Activated CD8-positive, alpha-beta T cell treated with anti-CD3 and anti-CD28 coated beads, Interleukin-2, amount 10 ng/mL, durations not matched to agents 7 days and 5 days (primary cell): ENCODE data around the gene VSIG1. TPM values are rescaled to one million over a fixed set of nuclear protein-coding genes. Genes with fewer than 3 reads are reported as not detected.

ENCODE experiments used
- ATAC-seq: fragments of 150-1000 bp; cut with Tn5 transposase; one replicate; pipeline ENCODE4 v1.10.0; 2021; ENCODE audit warnings: moderate library complexity
- CTCF ChIA-PET: fragments of 350-600 bp; sonication (Branson Sonifier 250); formaldehyde crosslinking; loops from one replicate; lab custom pipeline; 2021; ENCODE audit warnings: antibody characterized with exemption; lab: Charles Lee
- POLR2A ChIA-PET: fragments of 350-600 bp; sonication (Branson Sonifier 250); formaldehyde crosslinking; loops from one replicate; lab custom pipeline; 2021; ENCODE audit warnings: antibody characterized with exemption; lab: Charles Lee
- DNase-seq: peaks from one replicate; pipeline ENCODE4 v3.0.0-alpha.2; 2020
- H3K27ac Mint-ChIP-seq: one replicate; pipeline ENCODE4 v1.8.0; 2021; ENCODE audit warnings: mild to moderate bottlenecking, mixed read lengths
- H3K27me3 Mint-ChIP-seq: one replicate; pipeline ENCODE4 v1.8.0; 2021; ENCODE audit warnings: low read depth, mixed read lengths
- H3K36me3 Mint-ChIP-seq: one replicate; pipeline ENCODE4 v1.8.0; 2021; ENCODE audit warnings: low read depth, mixed read lengths
- H3K4me1 Mint-ChIP-seq: one replicate; pipeline ENCODE4 v1.8.0; 2021; ENCODE audit warnings: low read depth, mixed read lengths
- H3K4me3 Mint-ChIP-seq: one replicate; pipeline ENCODE4 v1.8.0; 2021; ENCODE audit warnings: mild to moderate bottlenecking, mixed read lengths
- H3K9me3 Mint-ChIP-seq: one replicate; pipeline ENCODE4 v1.8.0; 2022; ENCODE audit warnings: mixed read lengths; ENCODE audit not compliant: insufficient read depth
- total RNA-seq, 2 experiments: library from RNA; stranded (reverse); gene quantifications; one replicate each; pipeline ENCODE4 v1.2.3, GENCODE V29; 2021

Gene VSIG1
- total RNA-seq, result under 1 TPM; 0.53 to 0.60 TPM

GRCh38 chrX:108044554-108045256 is at the start of gene VSIG1:
VSIG1 (plus strand) TSS chrX:108045065; CDS start chrX:108045131, 66 bp downstream.
- Mint-ChIP-seq H3K36me3 (no peaks in the 10 kb centered on the region), H3K9me3 (no peaks in the 10 kb centered on the region), H3K27ac (no peak within 1 kb of the TSS), H3K4me3 (no peak within 1 kb of the TSS), H3K4me1 (no peaks in the 10 kb centered on the region), H3K27me3 (no peaks in the 10 kb centered on the region)
- ChIA-PET CTCF (interaction anchor here (1.1 kb wide), 1 partner anchor 24 kb away, joined by 6 read pairs; no protein-coding TSS in a partner anchor), POLR2A (no interaction called here)
- no peak for ATAC-seq
- no peak for DNase-seq

GRCh38 chrX:107996124-107996523 is 48.7 kb upstream of the VSIG1 start:
- ChIA-PET CTCF (no interaction called here), POLR2A (no interaction called here)
- H3K27ac Mint-ChIP-seq, result no peak overlapping the region
- DNase-seq (no peak), ATAC-seq (no peak)
- H3K36me3 Mint-ChIP-seq, result no peaks in the 10 kb centered on the region
- no peak overlapping the region for H3K4me3 Mint-ChIP-seq
- no peaks in the 10 kb centered on the region for H3K4me1 Mint-ChIP-seq
- H3K27me3 Mint-ChIP-seq, result no peaks in the 10 kb centered on the region
- H3K9me3 Mint-ChIP-seq, result no peaks in the 10 kb centered on the region

GRCh38 chrX:108000751-108001150 is 44.1 kb upstream of the VSIG1 start:
- ATAC-seq, result no peak
- Mint-ChIP-seq H3K36me3 (no peaks in the 10 kb centered on the region), H3K4me3 (no peak overlapping the region), H3K27ac (no peak overlapping the region), H3K27me3 (no peaks in the 10 kb centered on the region), H3K9me3 (no peaks in the 10 kb centered on the region), H3K4me1 (no peaks in the 10 kb centered on the region)
- ChIA-PET POLR2A (no interaction called here), CTCF (interaction anchor here (1.3 kb wide), 1 partner anchor 20 kb away, joined by 3 read pairs; no protein-coding TSS in a partner anchor)
- DNase-seq, result no peak

- H3K4me1 Mint-ChIP-seq, result no peaks in the 10 kb centered on the region
- H3K27ac Mint-ChIP-seq, result no peak overlapping the region
- no peaks in the 10 kb centered on the region for H3K9me3 Mint-ChIP-seq
- ATAC-seq (peak; percentile 60), DNase-seq (peak; percentile 23)
- H3K4me3 Mint-ChIP-seq, result no peak overlapping the region
- ChIA-PET POLR2A (no interaction called here), CTCF (interaction anchor here (1.1 to 1.3 kb wide), 2 partner anchors 18 to 19 kb away, joined by 3 to 4 read pairs; no protein-coding TSS in a partner anchor)
- H3K36me3 Mint-ChIP-seq, result no peaks in the 10 kb centered on the region
- H3K27me3 Mint-ChIP-seq, result no peaks in the 10 kb centered on the region
These were observed 43.5 kb upstream of the VSIG1 start for GRCh38 chrX:108001218-108001814.

- no peaks in the 10 kb centered on the region for H3K27me3 Mint-ChIP-seq
- no peaks in the 10 kb centered on the region for H3K9me3 Mint-ChIP-seq
- ATAC-seq, result peak; percentile 77
- POLR2A ChIA-PET, result no interaction called here
- H3K4me1 Mint-ChIP-seq, result peaks cover 34% of the 10 kb centered on the region
- peak overlapping the region; percentile 64 for H3K27ac Mint-ChIP-seq
- peak overlapping the region; percentile 50 for H3K4me3 Mint-ChIP-seq
- peak; percentile 45 for DNase-seq
- CTCF ChIA-PET, result interaction anchor here (0.9 kb wide), 1 partner anchor 17 kb away, joined by 4 read pairs; no protein-coding TSS in a partner anchor
- no peaks in the 10 kb centered on the region for H3K36me3 Mint-ChIP-seq
These were observed 26.0 kb upstream of the VSIG1 start for GRCh38 chrX:108018656-108019381.

GRCh38 chrX:108019382-108019875 is 25.4 kb upstream of the VSIG1 start:
- peak overlapping the region; percentile 12 for H3K4me3 Mint-ChIP-seq
- H3K36me3 Mint-ChIP-seq, result no peaks in the 10 kb centered on the region

GRCh38 chrX:108020631-108021030 is 24.2 kb upstream of the VSIG1 start:
- no peak overlapping the region for H3K27ac Mint-ChIP-seq
- CTCF ChIA-PET, result interaction anchor here (1.0 to 2.7 kb wide), 15 partner anchors 8 to 119 kb away, joined by 3 to 15 read pairs (median 4); partner anchors contain the start of genes ATG4A, PSMD10 and VSIG1
- no peak overlapping the region for H3K4me3 Mint-ChIP-seq
- H3K36me3 Mint-ChIP-seq, result no peaks in the 10 kb centered on the region
- no peaks in the 10 kb centered on the region for H3K27me3 Mint-ChIP-seq
- peaks cover 34% of the 10 kb centered on the region for H3K4me1 Mint-ChIP-seq
- H3K9me3 Mint-ChIP-seq, result no peaks in the 10 kb centered on the region
- ATAC-seq (no peak), DNase-seq (peak; percentile 19)
- POLR2A ChIA-PET, result no interaction called here

More at GRCh38 chrX:108019382-108019875, 25.4 kb upstream of the VSIG1 start:
- H3K4me1 Mint-ChIP-seq, result peaks cover 34% of the 10 kb centered on the region
- peak overlapping the region; percentile 64 for H3K27ac Mint-ChIP-seq
- ATAC-seq (peak; percentile 35), DNase-seq (peak; percentile 20)
- ChIA-PET POLR2A (no interaction called here), CTCF (interaction anchor here (0.9 to 2.7 kb wide), 7 partner anchors 9 to 57 kb away, joined by 3 to 15 read pairs (median 4); no protein-coding TSS in a partner anchor)
- no peaks in the 10 kb centered on the region for H3K27me3 Mint-ChIP-seq
- H3K9me3 Mint-ChIP-seq, result no peaks in the 10 kb centered on the region

- no peak for DNase-seq
- Mint-ChIP-seq H3K4me1 (peaks cover 36% of the 10 kb centered on the region), H3K27ac (no peak overlapping the region), H3K36me3 (no peaks in the 10 kb centered on the region), H3K9me3 (no peaks in the 10 kb centered on the region), H3K27me3 (no peaks in the 10 kb centered on the region), H3K4me3 (no peak overlapping the region)
- ChIA-PET POLR2A (no interaction called here), CTCF (interaction anchor here (0.8 to 2.7 kb wide), 2 partner anchors 45 to 48 kb away, joined by 3 to 15 read pairs; no protein-coding TSS in a partner anchor)
- ATAC-seq, result no peak
These were observed 22.3 kb upstream of the VSIG1 start for GRCh38 chrX:108022491-108023089.

GRCh38 chrX:108025376-108025775 is 19.5 kb upstream of the VSIG1 start:
- no peaks in the 10 kb centered on the region for H3K27me3 Mint-ChIP-seq
- DNase-seq, result no peak
- ATAC-seq, result no peak
- H3K9me3 Mint-ChIP-seq, result no peaks in the 10 kb centered on the region
- ChIA-PET POLR2A (no interaction called here), CTCF (no interaction called here)
- H3K27ac Mint-ChIP-seq, result no peak overlapping the region
- peaks cover 16% of the 10 kb centered on the region for H3K4me1 Mint-ChIP-seq
- H3K36me3 Mint-ChIP-seq, result no peaks in the 10 kb centered on the region
- no peak overlapping the region for H3K4me3 Mint-ChIP-seq

- no peak overlapping the region for H3K27ac Mint-ChIP-seq
- no peak overlapping the region for H3K4me3 Mint-ChIP-seq
- H3K36me3 Mint-ChIP-seq, result no peaks in the 10 kb centered on the region
- no peaks in the 10 kb centered on the region for H3K27me3 Mint-ChIP-seq
- POLR2A ChIA-PET, result no interaction called here
- peaks cover 14% of the 10 kb centered on the region for H3K4me1 Mint-ChIP-seq
- H3K9me3 Mint-ChIP-seq, result no peaks in the 10 kb centered on the region
- ATAC-seq (no peak), DNase-seq (no peak)
- CTCF ChIA-PET, result no interaction called here
These were observed 18.8 kb upstream of the VSIG1 start for GRCh38 chrX:108025954-108026600.

GRCh38 chrX:108028854-108029253 is 16.0 kb upstream of the VSIG1 start:
- no peaks in the 10 kb centered on the region for H3K36me3 Mint-ChIP-seq
- ChIA-PET CTCF (interaction anchor here (1.0 kb wide), 1 partner anchor 8 kb away, joined by 4 read pairs; no protein-coding TSS in a partner anchor), POLR2A (no interaction called here)
- H3K4me1 Mint-ChIP-seq, result peaks cover 5% of the 10 kb centered on the region
- H3K27me3 Mint-ChIP-seq, result no peaks in the 10 kb centered on the region
- H3K9me3 Mint-ChIP-seq, result no peaks in the 10 kb centered on the region
- ATAC-seq (no peak), DNase-seq (no peak)
- H3K27ac Mint-ChIP-seq, result no peak overlapping the region
- no peak overlapping the region for H3K4me3 Mint-ChIP-seq
